Bronchial epithelial cell (primary cell): ENCODE results near the gene MAP1B. TPM values are rescaled to one million over a fixed set of nuclear protein-coding genes. Genes with fewer than 3 reads are reported as not detected.

Source experiments
- DNase-seq: peaks from one replicate; pipeline ENCODE4 v3.0.0-alpha.2; 2010; ENCODE audit warnings: low read depth
- FAIRE-seq: peaks from 2 replicates; lab custom pipeline; 2011; peaks lifted over from hg19 to GRCh38; lab: Jason Lieb, UNC
- H3K27me3 ChIP-seq: 2 replicates; pipeline ENCODE4 v1.5.1; 2011; ENCODE audit warnings: low read length; ENCODE audit not compliant: control insufficient read depth, insufficient read depth
- H3K36me3 ChIP-seq: 2 replicates; pipeline ENCODE4 v1.5.1; 2011; ENCODE audit warnings: low read length; ENCODE audit not compliant: control insufficient read depth, insufficient read depth
- H3K4me3 ChIP-seq: 2 replicates; pipeline ENCODE4 v1.5.1; 2011; ENCODE audit warnings: mild to moderate bottlenecking, low read depth, low read length, control low read depth
- CTCF ChIP-seq: IDR thresholded peaks from 2 replicates; pipeline ENCODE4 v1.5.1; 2011; ENCODE audit warnings: mild to moderate bottlenecking, moderate library complexity, low read length, control low read depth, inconsistent platforms; ENCODE audit not compliant: insufficient read depth, severe bottlenecking
- total RNA-seq: library from RNA; depleted of rRNA; stranded (reverse); fragments of >200 nt; gene quantifications from 2 replicates; pipeline ENCODE4 v1.2.1, GENCODE V29; 2014

Gene MAP1B
- total RNA-seq, 1 donor from 2014 or later = 5.8 TPM

GRCh38 chr5:72237415-72237814, 130.1 kb downstream of the MAP1B start:
- H3K4me3 ChIP-seq = no peak overlapping the region
- DNase-seq (no peak), FAIRE-seq (no peak)
- no peak for TF ChIP-seq CTCF
- H3K36me3 ChIP-seq = no peaks in the 10 kb centered on the region
- H3K27me3 ChIP-seq = no peaks in the 10 kb centered on the region

- no peaks in the 10 kb centered on the region for H3K27me3 ChIP-seq
- no peaks in the 10 kb centered on the region for H3K36me3 ChIP-seq
- TF ChIP-seq CTCF = no peak
- DNase-seq (no peak), FAIRE-seq (no peak)
- no peak overlapping the region for H3K4me3 ChIP-seq
These were observed 130.6 kb downstream of the MAP1B start for GRCh38 chr5:72237879-72238278.

GRCh38 chr5:72238712-72239445, 131.6 kb downstream of the MAP1B start:
- Histone ChIP-seq H3K36me3 (no peaks in the 10 kb centered on the region), H3K4me3 (no peak overlapping the region), H3K27me3 (no peaks in the 10 kb centered on the region)
- no peak for TF ChIP-seq CTCF
- FAIRE-seq (no peak), DNase-seq (no peak)

- Histone ChIP-seq H3K27me3 (no peaks in the 10 kb centered on the region), H3K36me3 (no peaks in the 10 kb centered on the region), H3K4me3 (no peak overlapping the region)
- no peak for DNase-seq
- TF ChIP-seq CTCF = no peak
- FAIRE-seq = no peak
These were observed 134.2 kb downstream of the MAP1B start for GRCh38 chr5:72241346-72242003.

- Histone ChIP-seq H3K36me3 (no peaks in the 10 kb centered on the region), H3K4me3 (no peak overlapping the region), H3K27me3 (no peaks in the 10 kb centered on the region)
- TF ChIP-seq CTCF = no peak
- FAIRE-seq = no peak
- no peak for DNase-seq
These were observed 135.7 kb downstream of the MAP1B start for GRCh38 chr5:72242796-72243475.
